Osteocyte (in vitro differentiated cells): Measurements from ENCODE around the gene AGXT2. TPM values are rescaled to one million over a fixed set of nuclear protein-coding genes. Genes with fewer than 3 reads are reported as not detected.

Source experiments
- DNase-seq: peaks from one replicate; pipeline ENCODE4 v3.0.0; 2021; ENCODE audit warnings: mixed read lengths; ENCODE audit not compliant: unreplicated experiment; ENCODE audit errors: extremely low spot score
- H3K27ac Mint-ChIP-seq: one replicate; pipeline ENCODE4 v1.8.0; 2021; ENCODE audit warnings: mild to moderate bottlenecking, mixed read lengths; ENCODE audit not compliant: unreplicated experiment
- H3K27me3 Mint-ChIP-seq: one replicate; pipeline ENCODE4 v1.8.0; 2021; ENCODE audit warnings: mixed read lengths; ENCODE audit not compliant: unreplicated experiment
- H3K36me3 Mint-ChIP-seq: one replicate; pipeline ENCODE4 v1.8.0; 2021; ENCODE audit warnings: mixed read lengths; ENCODE audit not compliant: unreplicated experiment
- H3K4me1 Mint-ChIP-seq: one replicate; pipeline ENCODE4 v1.8.0; 2021; ENCODE audit warnings: mixed read lengths; ENCODE audit not compliant: unreplicated experiment
- H3K4me3 Mint-ChIP-seq: one replicate; pipeline ENCODE4 v1.8.0; 2021; ENCODE audit warnings: mild to moderate bottlenecking, moderate library complexity, mixed read lengths; ENCODE audit not compliant: unreplicated experiment
- H3K9me3 Mint-ChIP-seq: one replicate; pipeline ENCODE4 v1.8.0; 2021; ENCODE audit warnings: mixed read lengths; ENCODE audit not compliant: unreplicated experiment
- total RNA-seq: library from RNA; stranded (reverse); gene quantifications from 2 replicates; pipeline ENCODE4 v1.2.1, GENCODE V29; 2021
- TF ChIP-seq, protein P1 (sequence below): fragments of 200-600 bp; sonication (generic); IDR thresholded peaks from 2 replicates; pipeline ENCODE4 v1.5.0; 2021; ENCODE audit warnings: antibody characterized with exemption, mild to moderate bottlenecking, moderate library complexity

Gene AGXT2
- total RNA-seq, 1 donor from 2014 or later: not detected

DNA sequence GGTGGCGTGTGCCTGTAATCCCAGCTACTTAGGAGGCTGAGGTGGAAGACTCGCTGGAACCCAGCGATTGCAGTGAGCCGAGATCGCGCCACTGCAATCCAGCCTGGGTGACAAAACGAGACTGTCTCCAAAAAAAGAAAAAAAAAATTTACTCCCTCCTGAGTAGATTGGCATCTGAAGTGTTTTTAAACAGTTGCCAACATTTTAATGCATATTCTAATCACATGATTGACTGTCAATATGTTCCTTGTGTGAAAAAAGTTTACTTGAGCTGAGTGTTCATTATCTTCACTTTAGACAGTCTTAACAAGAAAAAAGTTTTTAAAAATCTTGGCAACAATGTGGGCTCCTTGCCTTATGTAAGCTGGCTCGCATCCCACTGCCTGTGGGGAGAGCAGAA is 53.8 kb downstream of the AGXT2 start:
- H3K36me3 Mint-ChIP-seq: no peaks in the 10 kb centered on the region
- TF ChIP-seq, protein P1, sequence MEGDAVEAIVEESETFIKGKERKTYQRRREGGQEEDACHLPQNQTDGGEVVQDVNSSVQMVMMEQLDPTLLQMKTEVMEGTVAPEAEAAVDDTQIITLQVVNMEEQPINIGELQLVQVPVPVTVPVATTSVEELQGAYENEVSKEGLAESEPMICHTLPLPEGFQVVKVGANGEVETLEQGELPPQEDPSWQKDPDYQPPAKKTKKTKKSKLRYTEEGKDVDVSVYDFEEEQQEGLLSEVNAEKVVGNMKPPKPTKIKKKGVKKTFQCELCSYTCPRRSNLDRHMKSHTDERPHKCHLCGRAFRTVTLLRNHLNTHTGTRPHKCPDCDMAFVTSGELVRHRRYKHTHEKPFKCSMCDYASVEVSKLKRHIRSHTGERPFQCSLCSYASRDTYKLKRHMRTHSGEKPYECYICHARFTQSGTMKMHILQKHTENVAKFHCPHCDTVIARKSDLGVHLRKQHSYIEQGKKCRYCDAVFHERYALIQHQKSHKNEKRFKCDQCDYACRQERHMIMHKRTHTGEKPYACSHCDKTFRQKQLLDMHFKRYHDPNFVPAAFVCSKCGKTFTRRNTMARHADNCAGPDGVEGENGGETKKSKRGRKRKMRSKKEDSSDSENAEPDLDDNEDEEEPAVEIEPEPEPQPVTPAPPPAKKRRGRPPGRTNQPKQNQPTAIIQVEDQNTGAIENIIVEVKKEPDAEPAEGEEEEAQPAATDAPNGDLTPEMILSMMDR: no peak
- no peak for DNase-seq
- no peaks in the 10 kb centered on the region for H3K9me3 Mint-ChIP-seq
- no peak overlapping the region for H3K27ac Mint-ChIP-seq
- H3K4me1 Mint-ChIP-seq: no peaks in the 10 kb centered on the region
- peaks cover 34% of the 10 kb centered on the region for H3K27me3 Mint-ChIP-seq
- no peak overlapping the region for H3K4me3 Mint-ChIP-seq

DNA sequence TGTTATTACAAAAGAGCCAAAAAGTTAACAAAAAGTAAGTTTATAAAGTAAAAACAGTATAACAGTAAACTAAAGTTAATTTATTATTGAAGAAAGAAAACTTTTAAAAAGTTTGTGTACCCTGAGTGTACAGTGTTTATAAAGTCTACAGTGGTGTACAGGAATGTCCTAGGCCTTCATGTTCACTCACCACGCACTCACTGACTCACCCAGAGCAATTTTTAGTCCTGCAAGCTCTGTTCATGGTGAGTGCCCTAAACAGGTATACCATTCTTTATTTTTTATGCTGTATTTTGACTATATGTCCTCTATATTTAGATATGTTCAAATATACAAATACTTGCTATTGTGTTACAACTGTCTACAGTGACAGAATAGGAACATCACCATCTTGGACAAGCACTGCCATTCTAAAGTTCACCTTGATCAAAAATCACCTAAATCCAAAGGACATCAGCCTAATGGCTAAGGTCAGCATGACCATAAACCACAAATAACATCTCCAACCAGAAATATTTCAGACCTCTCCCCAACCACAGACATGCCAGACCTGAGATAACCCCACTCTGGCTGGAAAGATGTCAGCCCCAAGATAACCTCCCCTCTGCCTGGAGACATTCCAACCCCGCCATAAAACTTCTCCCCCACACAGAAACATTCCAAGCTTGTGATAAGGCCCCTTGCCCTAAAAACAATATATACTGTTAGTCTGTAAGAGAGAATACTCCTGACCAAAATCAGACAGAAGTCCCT is 56.1 kb downstream of the AGXT2 start:
- no peaks in the 10 kb centered on the region for H3K4me1 Mint-ChIP-seq
- peaks cover 34% of the 10 kb centered on the region for H3K27me3 Mint-ChIP-seq
- no peaks in the 10 kb centered on the region for H3K36me3 Mint-ChIP-seq
- H3K9me3 Mint-ChIP-seq: peaks cover 12% of the 10 kb centered on the region
- TF ChIP-seq, protein P1: no peak
- DNase-seq: no peak
- no peak overlapping the region for H3K27ac Mint-ChIP-seq
- H3K4me3 Mint-ChIP-seq: no peak overlapping the region

DNA sequence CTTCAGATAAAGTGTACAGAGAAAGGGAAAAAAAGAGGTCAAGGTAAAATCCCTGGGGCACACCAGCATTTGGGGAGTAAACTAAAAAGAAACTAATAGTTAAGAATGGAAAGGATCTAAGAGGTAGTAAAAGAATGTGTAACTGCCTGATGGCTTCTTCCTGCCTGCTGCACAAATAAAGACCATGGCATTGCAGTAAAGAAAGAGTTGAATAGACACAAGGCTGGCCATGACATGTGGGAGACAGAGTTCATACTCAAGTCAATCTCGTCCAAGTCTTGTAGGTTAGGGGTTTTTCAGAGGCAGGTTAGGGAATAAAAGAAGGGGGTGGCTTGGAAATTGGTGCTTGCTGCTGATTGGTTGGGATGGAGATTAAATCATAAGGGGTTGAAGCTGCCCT is 60.8 kb downstream of the AGXT2 start:
- H3K9me3 Mint-ChIP-seq: peaks cover 22% of the 10 kb centered on the region
- no peak overlapping the region for H3K4me3 Mint-ChIP-seq
- H3K36me3 Mint-ChIP-seq: no peaks in the 10 kb centered on the region
- TF ChIP-seq, protein P1: no peak
- H3K27me3 Mint-ChIP-seq: peaks cover 7% of the 10 kb centered on the region
- no peak overlapping the region for H3K27ac Mint-ChIP-seq
- no peak for DNase-seq
- no peaks in the 10 kb centered on the region for H3K4me1 Mint-ChIP-seq

DNA sequence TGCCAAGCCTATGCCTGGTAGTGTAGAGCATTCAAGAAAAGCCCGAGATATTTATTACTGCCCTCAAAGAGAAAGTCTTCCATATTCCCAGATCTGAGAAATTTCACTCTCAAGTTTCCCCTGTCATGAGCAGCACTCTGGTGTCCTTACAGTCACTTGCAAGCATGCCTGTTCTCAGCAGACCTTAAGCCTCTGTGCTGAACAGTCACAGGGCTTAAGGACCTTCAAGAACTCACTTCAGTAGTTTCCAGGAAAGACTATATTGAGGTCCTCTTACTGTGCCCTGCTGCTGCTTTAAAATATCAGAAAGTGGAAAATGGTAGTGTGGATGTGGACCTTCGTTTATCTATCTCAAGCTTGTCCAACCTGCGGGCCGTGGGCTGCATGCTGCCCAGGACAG is 64.9 kb downstream of the AGXT2 start:
- Mint-ChIP-seq H3K27me3 (peaks cover 15% of the 10 kb centered on the region), H3K9me3 (peaks cover 22% of the 10 kb centered on the region), H3K4me1 (no peaks in the 10 kb centered on the region), H3K27ac (no peak overlapping the region), H3K36me3 (no peaks in the 10 kb centered on the region), H3K4me3 (no peak overlapping the region)
- DNase-seq: no peak
- TF ChIP-seq, protein P1: no peak

DNA sequence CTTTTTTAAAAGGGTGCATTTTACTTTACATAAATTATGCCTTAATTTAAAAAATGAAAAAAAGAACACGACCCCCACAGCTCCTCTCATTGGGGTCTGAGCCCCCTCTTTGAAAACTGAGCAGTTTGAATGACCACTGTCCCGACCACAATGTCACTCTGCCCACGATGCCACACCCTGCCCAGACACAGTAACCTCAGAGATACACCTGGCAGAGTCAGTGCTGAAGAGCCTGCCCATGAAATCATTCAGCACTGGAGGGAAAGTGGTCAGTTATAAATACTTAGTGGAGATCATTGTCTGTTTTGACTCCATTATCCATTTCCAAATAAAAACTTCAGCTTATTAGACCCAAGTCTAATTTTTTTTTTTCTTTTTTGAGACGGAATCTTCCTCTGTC is 69.1 kb downstream of the AGXT2 start:
- Mint-ChIP-seq H3K9me3 (no peaks in the 10 kb centered on the region), H3K4me3 (no peak overlapping the region), H3K4me1 (no peaks in the 10 kb centered on the region), H3K36me3 (no peaks in the 10 kb centered on the region), H3K27me3 (peaks cover 23% of the 10 kb centered on the region), H3K27ac (no peak overlapping the region)
- TF ChIP-seq, protein P1: no peak
- no peak for DNase-seq
